Measurements from ENCODE around the gene VIPR1.
A peak's percentile ranks its signal among the peaks of the same experiment; 100 is the strongest.
"Not testable (repeated sequence)": the region's sequence is repeated elsewhere in the genome, so short reads cannot be mapped to it uniquely, and the experiment has no call there.

The VIPR1 gene

DNA sequence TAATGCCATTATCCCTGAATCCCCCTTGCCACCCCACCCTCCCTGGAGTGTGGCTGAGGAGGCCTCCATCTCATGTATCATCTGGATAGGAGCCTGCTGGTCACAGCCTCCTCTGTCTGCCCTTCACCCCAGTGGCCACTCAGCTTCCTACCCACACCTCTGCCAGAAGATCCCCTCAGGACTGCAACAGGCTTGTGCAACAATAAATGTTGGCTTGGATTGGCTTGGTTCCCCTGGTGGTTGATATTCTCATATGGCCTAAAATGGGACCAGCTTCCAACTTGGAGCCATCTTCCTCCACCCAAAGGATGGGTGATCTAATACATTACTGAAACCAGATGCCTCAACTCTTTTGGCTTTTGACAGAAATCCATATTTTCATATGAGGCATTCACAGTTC, 34.9 kb downstream of the VIPR1 start:
- DNase-seq: no peak

- no peak for DNase-seq
Measured at GRCh38 chr3:42539871-42540714, 37.6 kb downstream of the VIPR1 start.

- DNase-seq: no peak
Measured at GRCh38 chr3:42541079-42541478, 38.6 kb downstream of the VIPR1 start.

- DNase-seq: no peak
Measured at GRCh38 chr3:42544492-42545283, 42.2 kb downstream of the VIPR1 start.

- DNase-seq: no peak
Measured at GRCh38 chr3:42545284-42545900, 42.9 kb downstream of the VIPR1 start.

- DNase-seq: no peak
Measured at GRCh38 chr3:42546691-42547213, 44.3 kb downstream of the VIPR1 start.

GRCh38 chr3:42547401-42547945, 45.0 kb downstream of the VIPR1 start:
- no peak for DNase-seq

DNA sequence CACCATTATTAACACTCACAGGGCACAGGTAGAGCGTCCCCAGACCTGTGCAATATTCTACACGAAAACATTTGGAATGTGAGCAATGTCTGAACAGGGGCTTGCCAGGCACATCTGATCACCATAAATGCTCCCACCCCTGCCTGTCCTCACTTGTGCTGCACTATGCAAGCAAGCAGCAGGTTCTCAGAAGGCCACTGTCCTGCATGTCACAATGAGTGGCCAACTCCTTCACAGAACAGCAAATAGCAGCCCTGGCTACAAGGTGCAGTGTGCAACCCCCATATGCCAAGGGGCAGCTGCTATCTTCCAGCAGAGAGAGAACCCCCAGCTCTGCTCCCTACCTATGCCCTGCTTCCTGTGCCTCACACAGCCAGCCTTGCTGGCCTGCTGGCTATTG, 46.7 kb downstream of the VIPR1 start:
- DNase-seq: no peak

DNA sequence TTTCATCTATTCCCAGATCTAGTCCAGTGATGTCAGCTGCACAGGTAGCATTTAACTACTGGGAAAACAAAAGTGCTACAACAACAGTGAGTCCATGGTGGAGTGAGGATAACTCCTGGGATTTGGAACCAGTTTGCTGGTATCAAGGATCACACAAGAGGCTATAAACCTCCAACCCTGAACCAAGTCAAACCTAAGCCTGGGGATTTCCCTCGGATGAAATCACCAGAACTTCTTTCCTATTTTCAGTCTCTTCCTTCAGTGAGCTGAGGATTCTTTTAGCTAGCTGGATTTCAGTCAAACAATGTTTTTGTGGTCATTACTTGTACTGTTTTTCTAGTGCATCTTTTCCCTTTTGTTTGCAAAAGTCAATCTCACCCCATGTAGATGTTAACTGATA, 47.8 kb downstream of the VIPR1 start:
- DNase-seq: no peak

DNA sequence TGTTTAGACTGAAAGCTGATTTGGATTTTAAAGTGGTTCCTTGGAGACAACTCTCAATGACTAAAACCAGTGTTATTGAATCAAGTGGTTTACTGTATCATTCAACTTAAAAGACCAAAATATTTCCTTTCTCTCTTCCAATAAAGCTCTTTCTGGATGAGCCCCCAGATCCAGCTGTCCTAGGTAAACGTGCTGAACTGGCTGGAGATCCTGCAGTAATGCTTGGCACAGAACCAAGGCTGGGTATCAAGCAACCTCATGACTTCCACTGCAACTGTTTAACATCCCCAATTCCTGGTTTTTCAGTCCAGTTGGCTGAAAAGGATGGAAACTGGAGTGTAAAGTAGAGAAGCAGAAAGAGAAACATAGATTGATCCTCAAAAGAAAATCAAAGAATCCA, 50.4 kb downstream of the VIPR1 start:
- no peak for DNase-seq

DNA sequence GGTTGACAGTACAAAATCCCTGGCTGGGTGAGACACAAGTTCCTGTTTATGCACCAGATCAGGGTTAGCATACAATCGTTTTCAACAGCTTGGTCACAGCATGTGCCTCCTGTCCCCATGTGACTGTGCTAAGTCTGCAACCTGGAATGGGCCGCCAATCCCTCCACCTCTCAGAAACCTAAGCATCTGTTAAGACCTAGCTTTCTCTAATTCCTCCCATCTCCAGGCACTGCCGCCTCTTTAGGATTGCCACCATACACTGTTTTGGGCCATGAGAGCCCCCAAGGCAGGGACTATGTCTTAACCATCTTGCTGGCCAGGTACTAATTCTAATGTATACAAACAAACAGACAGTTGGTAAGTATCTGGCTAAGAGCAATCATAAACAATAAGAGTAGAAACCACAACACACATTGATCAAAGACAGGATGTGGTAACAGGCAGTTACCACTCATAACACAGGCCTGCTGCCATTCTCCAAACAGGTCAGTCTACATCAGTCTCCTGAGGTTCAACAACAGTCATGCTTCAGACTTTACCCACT, 53.7 kb downstream of the VIPR1 start:
- DNase-seq: no peak

GRCh38 chr3:42556817-42557216, 54.4 kb downstream of the VIPR1 start:
- not testable (repeated sequence) for DNase-seq

DNA sequence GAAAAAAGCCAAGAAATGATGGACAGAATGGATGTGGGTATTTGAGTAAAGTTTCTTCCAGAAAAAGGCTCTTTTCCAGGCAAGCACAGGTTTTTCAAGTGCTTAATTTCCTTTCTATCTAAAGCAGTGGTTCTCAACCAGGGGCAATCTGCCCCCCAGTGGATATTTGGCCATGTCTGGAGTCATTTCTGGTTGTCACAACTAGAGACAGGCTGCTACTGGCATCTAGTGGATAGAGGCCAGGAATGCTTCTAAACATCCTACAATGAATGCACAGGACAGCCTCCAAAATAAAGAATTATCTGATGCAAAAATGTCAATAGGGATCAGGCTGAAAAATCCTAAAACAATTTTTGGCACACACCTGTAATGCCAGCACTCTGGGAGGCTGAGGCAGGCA, 55.4 kb downstream of the VIPR1 start:
- DNase-seq: no peak

GRCh38 chr3:42562047-42562907, 59.8 kb downstream of the VIPR1 start:
- DNase-seq: no peak

DNA sequence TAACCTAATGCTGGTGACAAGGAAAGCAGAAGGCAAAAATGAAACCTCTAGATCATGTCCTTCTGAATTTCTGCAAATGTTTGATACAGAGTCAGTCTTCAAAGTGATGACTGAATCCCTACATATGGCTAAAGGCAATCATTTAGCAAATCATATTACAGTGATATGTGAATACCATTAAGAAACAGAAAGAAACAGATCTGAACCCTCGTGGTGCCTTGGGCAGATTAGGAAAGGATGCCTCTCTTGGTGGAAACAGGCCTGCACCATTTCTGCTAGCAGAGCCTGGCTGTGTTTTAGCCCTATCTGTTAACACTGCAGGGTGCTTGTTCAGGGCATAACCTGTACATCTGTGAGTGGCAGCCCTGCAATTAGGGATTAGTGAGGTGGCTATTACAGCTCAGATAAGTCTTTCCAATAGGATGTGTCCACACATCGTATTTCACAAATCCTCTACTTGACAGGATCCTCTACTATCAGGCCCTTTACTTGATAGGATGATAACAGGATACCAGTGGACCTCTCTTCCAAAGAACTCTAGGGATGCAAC, 67.2 kb downstream of the VIPR1 start:
- DNase-seq: no peak

DNA sequence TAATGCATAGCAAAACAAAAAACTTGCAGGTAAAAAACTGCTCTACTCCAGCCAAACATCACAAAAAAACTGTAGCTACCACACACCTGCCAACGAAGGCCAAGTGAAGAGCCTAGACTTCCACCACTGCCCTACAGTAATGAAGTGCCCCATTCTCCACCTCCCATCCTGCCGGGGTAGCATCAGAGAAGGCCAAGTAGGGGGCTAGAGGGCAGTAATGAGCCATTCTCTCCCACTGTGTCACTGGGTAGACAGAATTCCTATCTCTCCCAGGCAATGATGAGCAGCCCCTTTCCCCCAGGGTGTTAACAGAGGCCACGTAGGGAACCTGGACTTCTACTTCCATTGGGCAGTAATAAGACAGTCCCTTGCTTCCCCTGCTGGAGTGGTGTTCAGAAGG, 69.8 kb downstream of the VIPR1 start:
- DNase-seq: no peak

- no peak for DNase-seq
Measured at GRCh38 chr3:42575137-42575741, 72.8 kb downstream of the VIPR1 start.

- no peak for DNase-seq
Measured at GRCh38 chr3:42578054-42578453, 75.6 kb downstream of the VIPR1 start.

DNA sequence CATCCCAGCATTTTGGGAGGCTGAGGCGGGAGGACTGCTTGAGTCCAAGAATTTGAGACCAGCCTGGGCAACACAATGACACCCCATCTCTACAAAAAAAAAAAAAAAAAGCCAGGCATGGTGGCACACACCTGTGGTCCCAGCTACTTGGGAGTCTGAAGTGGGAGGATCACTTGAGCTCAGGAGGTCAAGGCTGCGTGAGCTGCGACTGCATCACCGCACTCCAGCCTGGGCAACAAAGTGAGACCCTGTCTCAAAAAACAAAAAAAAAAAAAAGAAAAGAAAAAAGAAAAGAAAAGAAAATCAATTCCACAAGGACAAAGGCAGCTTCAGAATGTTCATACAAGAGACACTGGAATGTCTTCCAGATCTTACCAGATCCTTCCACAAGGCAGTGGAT, 76.9 kb downstream of the VIPR1 start:
- not testable (repeated sequence) for DNase-seq

DNA sequence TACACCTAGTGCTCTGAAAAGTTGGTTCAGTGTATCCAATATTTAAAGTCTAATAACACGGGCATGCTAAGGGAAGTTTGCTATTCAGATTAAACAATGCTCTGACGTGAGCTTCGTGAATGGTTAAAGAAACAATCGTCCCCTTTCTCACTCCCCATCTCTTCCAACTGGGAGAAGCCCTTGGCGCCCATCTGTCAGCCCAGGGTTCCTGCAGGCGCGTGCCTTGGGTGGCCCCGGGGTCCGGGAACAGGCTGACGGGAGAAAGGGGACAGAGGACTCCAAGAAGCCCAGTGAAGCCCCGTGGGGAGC, 78.9 kb downstream of the VIPR1 start:
- DNase-seq: no peak

DNA sequence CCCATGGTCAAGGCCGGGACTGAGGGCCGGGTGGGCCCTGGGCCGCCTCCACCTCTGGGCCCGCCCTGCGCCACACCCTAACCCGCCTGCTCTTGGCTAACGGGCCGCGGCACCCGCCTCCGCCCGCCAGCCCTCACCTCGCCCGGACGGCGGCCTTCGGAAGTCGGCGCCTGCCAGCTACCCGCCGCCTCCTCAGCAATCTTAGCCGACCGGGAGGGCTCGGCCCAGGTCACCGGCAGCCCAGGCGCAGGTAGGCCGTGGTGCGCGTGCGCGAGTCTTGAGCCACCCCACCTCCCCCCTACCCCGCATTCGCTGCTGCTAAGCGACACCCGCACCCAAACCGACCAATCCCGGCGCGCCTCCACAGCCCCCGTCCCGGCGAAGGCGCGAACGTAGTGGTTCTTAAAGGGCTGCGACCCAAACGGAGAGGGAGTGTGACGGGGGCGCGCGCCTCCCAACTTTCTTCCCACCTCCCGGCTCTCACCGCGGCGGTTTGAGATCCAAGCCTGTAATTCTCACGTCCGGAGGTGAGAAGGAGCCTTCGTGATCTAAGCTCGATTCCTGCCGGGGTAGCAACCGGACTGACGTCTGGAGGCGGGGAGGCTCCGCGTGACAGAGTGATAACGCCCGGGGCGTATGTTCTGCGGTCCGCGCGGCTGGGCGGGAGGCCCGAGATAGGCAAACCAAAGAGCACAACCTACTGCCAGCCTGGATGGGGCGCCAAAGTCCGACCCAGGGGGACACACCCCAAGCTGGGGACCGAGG, 79.4 kb downstream of the VIPR1 start, which contains the start of gene SEC22C:
SEC22C (minus strand) TSS at position 259 of the 765 bp plus-strand sequence. CDS start 12,921 bp downstream, outside the sequence.
- peak; percentile 66 for DNase-seq

Measured in NCI-H2107 (cell line).